Neural cell (in vitro differentiated cells): ENCODE data around the gene OSM. TPM values are rescaled to one million over a fixed set of nuclear protein-coding genes. Genes with fewer than 3 reads are reported as not detected.

Experiments
- H2AFZ ChIP-seq: fragments of 200-600, 300-800 bp; sonication (generic), shearing (Covaris generic); 2 replicates; pipeline ENCODE4 v1.6.0; 2014; ENCODE audit warnings: low read depth, mild to moderate bottlenecking, antibody characterized with exemption, low read length, moderate library complexity
- H3F3A ChIP-seq: fragments of 200-600 bp; shearing (Covaris generic); 2 replicates; pipeline ENCODE4 v1.6.1; 2016; ENCODE audit warnings: mild to moderate bottlenecking, moderate library complexity, mixed read lengths, antibody characterized with exemption, low read length; ENCODE audit not compliant: insufficient read depth, poor library complexity, severe bottlenecking
- H3K27ac ChIP-seq: fragments of 200-600, 300-800 bp; sonication (generic), shearing (Covaris generic); 2 replicates; pipeline ENCODE4 v1.5.1; 2014; ENCODE audit warnings: mild to moderate bottlenecking, low read length, moderate library complexity
- H3K27me3 ChIP-seq: fragments of 300-800, 200-600 bp; sonication (generic), shearing (Covaris generic); 2 replicates; pipeline ENCODE4 v1.6.0; 2014; ENCODE audit warnings: mild to moderate bottlenecking, low read depth, low read length, moderate library complexity; ENCODE audit not compliant: insufficient read depth
- H3K36me3 ChIP-seq: fragments of 300-800, 200-600 bp; sonication (generic), shearing (Covaris generic); 2 replicates; pipeline ENCODE4 v1.5.1; 2014; ENCODE audit warnings: mild to moderate bottlenecking, antibody characterized with exemption, low read length, moderate library complexity; ENCODE audit not compliant: insufficient read depth
- H3K4me2 ChIP-seq: fragments of 300-800, 200-600 bp; sonication (generic), shearing (Covaris generic); 2 replicates; pipeline ENCODE4 v1.6.0; 2014; ENCODE audit warnings: mild to moderate bottlenecking, low read length
- H3K4me3 ChIP-seq: fragments of 300-800, 200-600 bp; sonication (generic), shearing (Covaris generic); 2 replicates; pipeline ENCODE4 v1.5.1; 2014; ENCODE audit warnings: mild to moderate bottlenecking, low read length, moderate library complexity
- H3K79me2 ChIP-seq: fragments of 200-600 bp; shearing (Covaris generic); replicated peaks from 2 replicates; pipeline ENCODE4 v1.6.0; 2014; ENCODE audit warnings: mild to moderate bottlenecking, low read length, moderate library complexity; ENCODE audit not compliant: insufficient read depth
- H3K9ac ChIP-seq: fragments of 300-800, 200-600 bp; sonication (generic), shearing (Covaris generic); 2 replicates; pipeline ENCODE4 v1.6.1; 2016; ENCODE audit warnings: mild to moderate bottlenecking, low read length, mixed read lengths
- H3K9me2 ChIP-seq: fragments of 200-600 bp; shearing (Covaris generic); 2 replicates; pipeline ENCODE4 v1.6.1; 2016; ENCODE audit warnings: mild to moderate bottlenecking, low read length, mixed read lengths; ENCODE audit not compliant: insufficient read depth
- H3K9me3 ChIP-seq: fragments of 200-600, 300-800 bp; sonication (generic), shearing (Covaris generic); 2 replicates; pipeline ENCODE4 v1.6.1; 2016; ENCODE audit warnings: mild to moderate bottlenecking, mixed run types, low read length, moderate library complexity, mixed read lengths
- H4K20me1 ChIP-seq: fragments of 200-600 bp; shearing (Covaris generic); 2 replicates; pipeline ENCODE4 v1.6.1; 2016; ENCODE audit warnings: mild to moderate bottlenecking, mixed run types; ENCODE audit not compliant: insufficient read depth
- EP300 ChIP-seq: fragments of 450-650 bp; conservative IDR thresholded peaks from 2 replicates; pipeline ENCODE4 v1.6.1; 2014; ENCODE audit warnings: antibody characterized with exemption, mild to moderate bottlenecking, moderate library complexity; ENCODE audit not compliant: poor library complexity, severe bottlenecking
- EZH2 ChIP-seq: fragments of 200-600, 300-800 bp; shearing (Covaris generic), sonication (generic); IDR thresholded peaks from 2 replicates; pipeline ENCODE4 v1.6.1; 2014; ENCODE audit warnings: antibody characterized with exemption, low read length, borderline replicate concordance, mild to moderate bottlenecking; ENCODE audit not compliant: insufficient read depth, poor library complexity, severe bottlenecking
- MXI1 ChIP-seq: fragments of 450-650 bp; conservative IDR thresholded peaks from 2 replicates; pipeline ENCODE4 v1.6.1; 2014; ENCODE audit warnings: antibody characterized with exemption, mild to moderate bottlenecking; ENCODE audit not compliant: poor library complexity, severe bottlenecking
- POLR2AphosphoS5 ChIP-seq: IDR thresholded peaks from 2 replicates; pipeline ENCODE4 v1.6.1; 2012
- RAD21 ChIP-seq: fragments of 450-650 bp; conservative IDR thresholded peaks from 2 replicates; pipeline ENCODE4 v1.6.1; 2014; ENCODE audit warnings: antibody characterized with exemption, mild to moderate bottlenecking, moderate library complexity
- SMC3 ChIP-seq: fragments of 450-650 bp; conservative IDR thresholded peaks from 2 replicates; pipeline ENCODE4 v1.6.1; 2014; ENCODE audit warnings: antibody characterized with exemption, mild to moderate bottlenecking, moderate library complexity; ENCODE audit not compliant: poor library complexity
- TAF1 ChIP-seq: IDR thresholded peaks from 2 replicates; pipeline ENCODE4 v1.6.1; 2012; ENCODE audit warnings: low read depth
- polyA plus RNA-seq: library from polyadenylated mRNA; depleted of rRNA; stranded (reverse); fragments of >200 nt; gene quantifications from 2 replicates; pipeline ENCODE4 v1.2.3, GENCODE V29; 2014
- TF ChIP-seq, protein P1 (sequence below): IDR thresholded peaks from 2 replicates; pipeline ENCODE4 v1.6.1; 2012; ENCODE audit warnings: borderline replicate concordance
- TF ChIP-seq, protein P2 (sequence below): fragments of 450-650 bp; IDR thresholded peaks from 2 replicates; pipeline ENCODE4 v1.5.1; 2014; ENCODE audit warnings: antibody characterized with exemption, mild to moderate bottlenecking, moderate library complexity; ENCODE audit not compliant: poor library complexity, severe bottlenecking

OSM gene
- polyA plus RNA-seq, 1 donor from 2014 or later = not detected

DNA sequence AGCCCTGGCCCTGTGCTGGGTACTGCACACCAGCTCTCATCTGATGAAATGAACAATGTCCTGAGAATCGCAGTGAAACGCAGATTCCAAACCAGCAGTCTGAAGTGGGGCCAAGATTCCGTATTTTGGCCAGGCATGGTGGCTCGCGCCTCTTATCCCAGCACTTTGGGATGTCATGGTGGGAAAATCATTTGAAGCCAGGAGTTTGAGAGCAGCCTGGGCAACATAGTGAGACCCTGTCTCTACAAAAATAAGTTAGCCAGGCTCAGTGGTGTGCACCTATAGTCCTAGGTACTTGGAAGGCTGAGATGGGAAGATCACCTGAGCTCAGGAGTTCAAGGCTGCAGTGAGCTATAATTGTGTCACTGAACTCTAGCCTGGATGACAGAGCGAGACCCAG lies 33.1 kb downstream of the OSM start:
- Histone ChIP-seq H3K4me3 (no peak overlapping the region), H3F3A (no peaks in the 10 kb centered on the region), H3K9me3 (no peaks in the 10 kb centered on the region), H3K79me2 (no peaks in the 10 kb centered on the region), H3K9ac (no peak overlapping the region), H3K9me2 (no peaks in the 10 kb centered on the region), H3K4me2 (no peak overlapping the region), H3K27ac (no peak overlapping the region), H3K27me3 (no peaks in the 10 kb centered on the region), H3K36me3 (no peaks in the 10 kb centered on the region), H2AFZ (no peak overlapping the region), H4K20me1 (no peaks in the 10 kb centered on the region)
- TF ChIP-seq RAD21 = no peak
- no peak for TF ChIP-seq POLR2AphosphoS5
- TF ChIP-seq, protein P1, sequence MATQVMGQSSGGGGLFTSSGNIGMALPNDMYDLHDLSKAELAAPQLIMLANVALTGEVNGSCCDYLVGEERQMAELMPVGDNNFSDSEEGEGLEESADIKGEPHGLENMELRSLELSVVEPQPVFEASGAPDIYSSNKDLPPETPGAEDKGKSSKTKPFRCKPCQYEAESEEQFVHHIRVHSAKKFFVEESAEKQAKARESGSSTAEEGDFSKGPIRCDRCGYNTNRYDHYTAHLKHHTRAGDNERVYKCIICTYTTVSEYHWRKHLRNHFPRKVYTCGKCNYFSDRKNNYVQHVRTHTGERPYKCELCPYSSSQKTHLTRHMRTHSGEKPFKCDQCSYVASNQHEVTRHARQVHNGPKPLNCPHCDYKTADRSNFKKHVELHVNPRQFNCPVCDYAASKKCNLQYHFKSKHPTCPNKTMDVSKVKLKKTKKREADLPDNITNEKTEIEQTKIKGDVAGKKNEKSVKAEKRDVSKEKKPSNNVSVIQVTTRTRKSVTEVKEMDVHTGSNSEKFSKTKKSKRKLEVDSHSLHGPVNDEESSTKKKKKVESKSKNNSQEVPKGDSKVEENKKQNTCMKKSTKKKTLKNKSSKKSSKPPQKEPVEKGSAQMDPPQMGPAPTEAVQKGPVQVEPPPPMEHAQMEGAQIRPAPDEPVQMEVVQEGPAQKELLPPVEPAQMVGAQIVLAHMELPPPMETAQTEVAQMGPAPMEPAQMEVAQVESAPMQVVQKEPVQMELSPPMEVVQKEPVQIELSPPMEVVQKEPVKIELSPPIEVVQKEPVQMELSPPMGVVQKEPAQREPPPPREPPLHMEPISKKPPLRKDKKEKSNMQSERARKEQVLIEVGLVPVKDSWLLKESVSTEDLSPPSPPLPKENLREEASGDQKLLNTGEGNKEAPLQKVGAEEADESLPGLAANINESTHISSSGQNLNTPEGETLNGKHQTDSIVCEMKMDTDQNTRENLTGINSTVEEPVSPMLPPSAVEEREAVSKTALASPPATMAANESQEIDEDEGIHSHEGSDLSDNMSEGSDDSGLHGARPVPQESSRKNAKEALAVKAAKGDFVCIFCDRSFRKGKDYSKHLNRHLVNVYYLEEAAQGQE = no peak
- TF ChIP-seq TAF1 = no peak
- TF ChIP-seq EZH2 = no peak
- TF ChIP-seq, protein P2, sequence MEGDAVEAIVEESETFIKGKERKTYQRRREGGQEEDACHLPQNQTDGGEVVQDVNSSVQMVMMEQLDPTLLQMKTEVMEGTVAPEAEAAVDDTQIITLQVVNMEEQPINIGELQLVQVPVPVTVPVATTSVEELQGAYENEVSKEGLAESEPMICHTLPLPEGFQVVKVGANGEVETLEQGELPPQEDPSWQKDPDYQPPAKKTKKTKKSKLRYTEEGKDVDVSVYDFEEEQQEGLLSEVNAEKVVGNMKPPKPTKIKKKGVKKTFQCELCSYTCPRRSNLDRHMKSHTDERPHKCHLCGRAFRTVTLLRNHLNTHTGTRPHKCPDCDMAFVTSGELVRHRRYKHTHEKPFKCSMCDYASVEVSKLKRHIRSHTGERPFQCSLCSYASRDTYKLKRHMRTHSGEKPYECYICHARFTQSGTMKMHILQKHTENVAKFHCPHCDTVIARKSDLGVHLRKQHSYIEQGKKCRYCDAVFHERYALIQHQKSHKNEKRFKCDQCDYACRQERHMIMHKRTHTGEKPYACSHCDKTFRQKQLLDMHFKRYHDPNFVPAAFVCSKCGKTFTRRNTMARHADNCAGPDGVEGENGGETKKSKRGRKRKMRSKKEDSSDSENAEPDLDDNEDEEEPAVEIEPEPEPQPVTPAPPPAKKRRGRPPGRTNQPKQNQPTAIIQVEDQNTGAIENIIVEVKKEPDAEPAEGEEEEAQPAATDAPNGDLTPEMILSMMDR = no peak
- no peak for TF ChIP-seq SMC3
- no peak for TF ChIP-seq MXI1
- TF ChIP-seq EP300 = no peak

DNA sequence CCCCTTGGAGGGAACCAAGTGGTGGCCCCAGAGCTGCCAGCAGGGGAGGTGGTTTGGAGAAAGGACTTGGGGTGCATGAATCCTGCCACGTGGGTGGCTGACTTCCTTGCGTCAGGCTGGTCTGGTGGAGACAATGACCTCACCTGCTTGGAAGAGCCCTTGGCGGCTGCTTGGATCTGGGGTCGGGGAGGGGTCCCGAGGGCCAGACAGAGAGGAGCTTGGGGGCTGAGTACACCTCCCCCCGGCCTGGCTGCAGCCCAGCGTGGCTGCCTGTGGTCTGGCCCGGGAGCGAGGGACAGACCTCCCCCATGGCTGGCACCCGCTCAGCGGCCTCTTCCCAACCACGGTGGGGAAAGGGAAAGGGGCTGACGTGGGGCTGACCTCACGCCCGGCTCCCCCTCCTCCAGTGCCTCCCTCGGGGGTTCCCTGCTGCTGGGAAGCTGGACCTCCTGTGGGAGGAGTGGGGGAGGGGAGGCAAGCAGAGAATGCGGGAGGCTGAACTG lies 33.9 kb downstream of the OSM start:
- Histone ChIP-seq H2AFZ (no peak overlapping the region), H3K79me2 (no peaks in the 10 kb centered on the region), H3K36me3 (no peaks in the 10 kb centered on the region), H3K9me3 (no peaks in the 10 kb centered on the region), H3K9me2 (no peaks in the 10 kb centered on the region), H3K4me3 (no peak overlapping the region), H3F3A (no peaks in the 10 kb centered on the region), H4K20me1 (no peaks in the 10 kb centered on the region), H3K27ac (no peak overlapping the region), H3K27me3 (no peaks in the 10 kb centered on the region), H3K4me2 (no peak overlapping the region), H3K9ac (no peak overlapping the region)
- TF ChIP-seq MXI1 (no peak), RAD21 (no peak), POLR2AphosphoS5 (no peak), EZH2 (no peak), SMC3 (no peak), TAF1 (no peak), EP300 (no peak)
- TF ChIP-seq, protein P2 = no peak
- TF ChIP-seq, protein P1 = no peak
